ENCODE measurements around the gene ERFL. TPM values are rescaled to one million over a fixed set of nuclear protein-coding genes. Genes with fewer than 3 reads are reported as not detected.

The ERFL gene
- total and polyA plus RNA-seq, 2 of the 4 experiments (the other 2 are of a cell fraction) = not detected

DNA sequence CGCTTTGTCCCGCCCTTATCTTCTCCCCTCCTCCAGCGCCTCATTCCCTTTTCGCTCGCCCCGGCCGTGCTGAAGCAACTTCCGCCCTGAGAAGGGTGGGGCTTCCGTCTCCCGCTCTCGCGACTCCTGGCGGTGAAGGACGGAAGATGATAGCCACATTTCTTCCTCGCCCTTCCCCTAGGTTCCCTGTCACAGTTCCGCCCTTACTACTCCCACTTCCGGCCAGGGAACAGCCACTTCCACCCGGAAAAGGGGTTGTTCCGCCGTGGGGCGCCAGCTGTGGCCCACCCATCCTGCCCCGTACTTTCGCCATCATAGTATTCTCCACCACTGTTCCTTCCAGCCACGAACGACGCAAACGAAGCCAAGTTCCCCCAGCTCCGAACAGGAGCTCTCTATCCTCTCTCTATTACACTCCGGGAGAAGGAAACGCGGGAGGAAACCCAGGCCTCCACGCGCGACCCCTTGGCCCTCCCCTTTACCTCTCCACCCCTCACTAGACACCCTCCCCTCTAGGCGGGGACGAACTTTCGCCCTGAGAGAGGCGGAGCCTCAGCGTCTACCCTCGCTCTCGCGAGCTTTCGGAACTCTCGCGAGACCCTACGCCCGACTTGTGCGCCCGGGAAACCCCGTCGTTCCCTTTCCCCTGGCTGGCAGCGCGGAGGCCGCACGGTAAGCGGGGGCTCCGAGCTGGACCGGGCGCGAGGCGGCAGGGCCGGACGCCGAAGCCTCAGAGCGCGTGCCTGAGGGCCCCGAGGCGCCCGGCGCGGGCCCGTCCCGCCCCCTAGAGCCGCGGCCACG, 68.4 kb downstream of the ERFL start, which contains the start of gene RPS19:
TSS of gene RPS19 (plus strand) at position 638 of the 801 bp plus-strand sequence. CDS start 520 bp downstream, outside the sequence.
- Histone ChIP-seq H3K4ac (ENCODE audit: low read depth, low read length) (peak within 1 kb of the TSS; percentile 99), H4K5ac (ENCODE audit: low read depth, low read length) (peak within 1 kb of the TSS; percentile 96), H3K9me3 (ENCODE audit: control insufficient read depth, insufficient read depth, low read length) (no peaks in the 10 kb centered on the region), H2AK9ac (replicated peaks; ENCODE audit: low read depth, low read length, poor library complexity) (peak within 1 kb of the TSS; percentile 95), H2BK5ac (ENCODE audit: low read depth, low read length, poor library complexity, severe bottlenecking) (peak within 1 kb of the TSS; percentile 96), H2BK15ac (ENCODE audit: low read depth, low read length) (peak within 1 kb of the TSS; percentile 62; the same call in 2 of the 3 replicates), H2AFZ (replicated peaks; ENCODE audit: low read length, poor library complexity) (peak within 1 kb of the TSS; percentile 100), H3K36me3 (ENCODE audit: control insufficient read depth, insufficient read depth, low read length) (peaks cover 40% of the 10 kb centered on the region), H3K9me1 (ENCODE audit: insufficient read depth, low read length) (peaks cover 17% of the 10 kb centered on the region), H2BK120ac (ENCODE audit: low read depth, low read length) (peak within 1 kb of the TSS; percentile 95), H3K4me2 (ENCODE audit: low read depth, low read length) (peak within 1 kb of the TSS; percentile 100), H3K14ac (replicated peaks; ENCODE audit: low read depth, low read length) (peak within 1 kb of the TSS; percentile 100), H2BK20ac (ENCODE audit: low read depth, low read length) (peak within 1 kb of the TSS; percentile 72; the same call in 1 of the 2 replicates), H3K4me3 (ENCODE audit: insufficient read depth, low read depth, low read length) (peak within 1 kb of the TSS; percentile 62), H3K18ac (ENCODE audit: low read depth, low read length) (peak within 1 kb of the TSS; percentile 91), H4K8ac (ENCODE audit: low read depth in 2 of 2, low read length in 2 of 2) (peak within 1 kb of the TSS; percentile 93 to 100), H3K27ac (ENCODE audit: insufficient read depth, low read length) (peak within 1 kb of the TSS; percentile 99), H4K91ac (ENCODE audit: insufficient read depth, low read depth, low read length) (peak within 1 kb of the TSS; percentile 98), H3K27me3 (ENCODE audit: control insufficient read depth, insufficient read depth, low read length) (peaks cover 4% of the 10 kb centered on the region; the same call in 1 of the 2 replicates), H3K56ac (ENCODE audit: extremely low read depth, insufficient read depth, low read length) (peak within 1 kb of the TSS; percentile 98), H3K9ac (ENCODE audit: low read depth, low read length) (peak within 1 kb of the TSS; percentile 100), H2AK5ac (ENCODE audit: low read depth, low read length) (peak within 1 kb of the TSS; percentile 98), H3K23ac (ENCODE audit: low read depth, low read length) (peak within 1 kb of the TSS; percentile 90), H3K79me1 (ENCODE audit: low read depth in 1 of 2, low read length in 2 of 2) (peaks cover 8 to 44% of the 10 kb centered on the region in 2 experiments; a peak in 3 of 4 replicates), H4K20me1 (ENCODE audit: insufficient read depth, low read length) (peaks cover 43% of the 10 kb centered on the region), H3K4me1 (ENCODE audit: control insufficient read depth, insufficient read depth, low read length) (peaks cover 10% of the 10 kb centered on the region)
- intact Hi-C loops (cut with micrococcal nuclease) (no loop called here), dilution Hi-C loops (cut with HindIII; ENCODE audit: low sequenced_read_pairs, unreplicated experiment) (no loop called here), in situ Hi-C loops (cut with MboI; ENCODE audit: low sequenced_read_pairs) (no loop called here)
- DNase-seq = peak; percentile 98
- TF ChIP-seq, protein P1, sequence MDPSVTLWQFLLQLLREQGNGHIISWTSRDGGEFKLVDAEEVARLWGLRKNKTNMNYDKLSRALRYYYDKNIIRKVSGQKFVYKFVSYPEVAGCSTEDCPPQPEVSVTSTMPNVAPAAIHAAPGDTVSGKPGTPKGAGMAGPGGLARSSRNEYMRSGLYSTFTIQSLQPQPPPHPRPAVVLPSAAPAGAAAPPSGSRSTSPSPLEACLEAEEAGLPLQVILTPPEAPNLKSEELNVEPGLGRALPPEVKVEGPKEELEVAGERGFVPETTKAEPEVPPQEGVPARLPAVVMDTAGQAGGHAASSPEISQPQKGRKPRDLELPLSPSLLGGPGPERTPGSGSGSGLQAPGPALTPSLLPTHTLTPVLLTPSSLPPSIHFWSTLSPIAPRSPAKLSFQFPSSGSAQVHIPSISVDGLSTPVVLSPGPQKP (IDR thresholded peaks at IDR 0.05; ENCODE audit: borderline replicate concordance, low read depth, low read length) = no peak
- TF ChIP-seq CHD1 (IDR thresholded peaks at IDR 0.05; ENCODE audit: low read depth, low read length) (no peak; the same call in none of the 2 replicates), MXI1 (IDR thresholded peaks at IDR 0.05; ENCODE audit: borderline replicate concordance, low read depth, low read length) (peak; percentile 91), MAZ (IDR thresholded peaks at IDR 0.05; ENCODE audit: borderline replicate concordance, low read depth, low read length) (peak; percentile 90), FOS (IDR thresholded peaks at IDR 0.05; ENCODE audit: low read depth, low read length) (0 out of 2 replicates have a peak, but pooled peaks have one; percentile 10), BHLHE40 (IDR thresholded peaks at IDR 0.05; ENCODE audit: low read depth, low read length) (0 out of 2 replicates have a peak, but pooled peaks have one; percentile 16), POLR2A (IDR thresholded peaks at IDR 0.05; ENCODE audit: low read depth, low read length) (peak; percentile 98), CEBPB (IDR thresholded peaks at IDR 0.05; ENCODE audit: low read depth, low read length) (peak; percentile 63; the same call in 1 of the 2 replicates)
- TF ChIP-seq, protein P2, sequence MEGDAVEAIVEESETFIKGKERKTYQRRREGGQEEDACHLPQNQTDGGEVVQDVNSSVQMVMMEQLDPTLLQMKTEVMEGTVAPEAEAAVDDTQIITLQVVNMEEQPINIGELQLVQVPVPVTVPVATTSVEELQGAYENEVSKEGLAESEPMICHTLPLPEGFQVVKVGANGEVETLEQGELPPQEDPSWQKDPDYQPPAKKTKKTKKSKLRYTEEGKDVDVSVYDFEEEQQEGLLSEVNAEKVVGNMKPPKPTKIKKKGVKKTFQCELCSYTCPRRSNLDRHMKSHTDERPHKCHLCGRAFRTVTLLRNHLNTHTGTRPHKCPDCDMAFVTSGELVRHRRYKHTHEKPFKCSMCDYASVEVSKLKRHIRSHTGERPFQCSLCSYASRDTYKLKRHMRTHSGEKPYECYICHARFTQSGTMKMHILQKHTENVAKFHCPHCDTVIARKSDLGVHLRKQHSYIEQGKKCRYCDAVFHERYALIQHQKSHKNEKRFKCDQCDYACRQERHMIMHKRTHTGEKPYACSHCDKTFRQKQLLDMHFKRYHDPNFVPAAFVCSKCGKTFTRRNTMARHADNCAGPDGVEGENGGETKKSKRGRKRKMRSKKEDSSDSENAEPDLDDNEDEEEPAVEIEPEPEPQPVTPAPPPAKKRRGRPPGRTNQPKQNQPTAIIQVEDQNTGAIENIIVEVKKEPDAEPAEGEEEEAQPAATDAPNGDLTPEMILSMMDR (conservative IDR thresholded peaks at IDR 0.05; ENCODE audit: low read depth, low read length) = peak; percentile 58
- ChIA-PET POLR2A (ENCODE audit: unreplicated experiment) (interaction anchor here (0.5 to 1.6 kb wide), 3 partner anchors 13 to 513 kb away, joined by 7 to 17 read pairs (median 7); no protein-coding TSS in a partner anchor), CTCF (interaction anchor here (0.7 to 1.1 kb wide), 3 partner anchors 28 to 49 kb away, joined by 3 to 4 read pairs (median 3); no protein-coding TSS in a partner anchor)
- no TSS peak for BruUV-seq (replicated peaks)
- WGBS, 2 experiments (ENCODE audit: extremely low coverage in 2 of 2, insufficient read length in 1 of 2) = 0% methylated on average over 32 of the region's 76 CpGs; no CpG with 5 or more reads in 1 of the 2 experiments
- ATAC-seq (ENCODE audit: low read depth) = peak; percentile 91

Data from IMR-90 (cell line).